A549 (cell line): ENCODE data around the gene ODAD3. TPM values are rescaled to one million over a fixed set of nuclear protein-coding genes. Genes with fewer than 3 reads are reported as not detected.

Experiments
- ATAC-seq, 2 experiments: fragments of 200-7000 bp in 1 of 2; fragments of >200 bp in 1 of 2; cut with Nextera tagmentation in 1 of 2; cut with Tn5 transposase in 1 of 2; 3 replicates each; pipeline versions ENCODE4 v1.8.0 to v1.9.1; 2018 to 2020; ENCODE audit warnings: mild to moderate bottlenecking in 1 of 2, moderate library complexity in 1 of 2
- CTCF ChIA-PET: fragments of 300-600 bp; sonication (Branson Sonifier 250); formaldehyde crosslinking; extraction: SDS; loops from one replicate; lab custom pipeline; 2021; ENCODE audit warnings: antibody characterized with exemption, inconsistent platforms; lab: Yijun Ruan, JAX
- POLR2A ChIA-PET: fragments of 350-600 bp; formaldehyde crosslinking; extraction: SDS; loops from one replicate; lab custom pipeline; 2021; ENCODE audit warnings: antibody characterized with exemption, inconsistent platforms; lab: Yijun Ruan, JAX
- DNase-seq, 2 experiments: peaks; one replicate each; pipeline versions ENCODE4 v3.0.0 to v3.0.0-alpha.2; 2011 to 2016; ENCODE audit warnings: low read depth in 1 of 2, low spot score in 1 of 2
- FAIRE-seq: peaks from 2 replicates; lab custom pipeline; 2011; peaks lifted over from hg19 to GRCh38; lab: Jason Lieb, UNC
- H3K27ac ChIP-seq, 2 experiments: fragments of >200 bp; sonication (Bioruptor Twin); formaldehyde crosslinking; 3 replicates each; pipeline ENCODE4 v1.5.1; 2016 to 2017
- H3K4me1 ChIP-seq: fragments of >200 bp; sonication (Bioruptor Twin); formaldehyde crosslinking; 3 replicates; pipeline ENCODE4 v1.6.1; 2016
- H3K4me2 ChIP-seq: fragments of >200 bp; sonication (Bioruptor Twin); formaldehyde crosslinking; 3 replicates; pipeline ENCODE4 v1.6.1; 2016
- H3K4me3 ChIP-seq: fragments of >200 bp; sonication (Bioruptor Twin); formaldehyde crosslinking; 3 replicates; pipeline ENCODE4 v1.5.1; 2016
- H3K9me3 ChIP-seq: fragments of >200 bp; sonication (Bioruptor Twin); formaldehyde crosslinking; 3 replicates; pipeline ENCODE4 v1.6.1; 2016
- ATOH8 ChIP-seq: fragments of 250-450 bp; sonication (Bioruptor Pico); IDR thresholded peaks from 2 replicates; pipeline ENCODE4 v1.5.0; 2020; ENCODE audit warnings: low read depth, mild to moderate bottlenecking, moderate library complexity
- BCL3 ChIP-seq: fragments of >200 bp; sonication (Bioruptor Twin); formaldehyde crosslinking; IDR thresholded peaks from 3 replicates; pipeline ENCODE4 v1.6.1; 2016
- CBX2 ChIP-seq: fragments of 200-600 bp; sonication (generic); IDR thresholded peaks from 2 replicates; pipeline ENCODE4 v1.6.1; 2016; ENCODE audit warnings: low read depth, mild to moderate bottlenecking, borderline replicate concordance
- FOXS1 ChIP-seq: fragments of 250-450 bp; sonication (Bioruptor Pico); IDR thresholded peaks from 2 replicates; pipeline ENCODE4 v1.5.0; 2020; ENCODE audit warnings: mild to moderate bottlenecking, moderate library complexity
- HEYL ChIP-seq: fragments of 250-450 bp; sonication (Bioruptor Pico); IDR thresholded peaks from 2 replicates; pipeline ENCODE4 v1.8.0; 2021; ENCODE audit warnings: mild to moderate bottlenecking, moderate library complexity
- JUN ChIP-seq, 2 experiments: fragments of >200 bp; sonication (Bioruptor Twin); formaldehyde crosslinking; IDR thresholded peaks; 2 replicates in 1 of 2; 3 replicates in 1 of 2; pipeline ENCODE4 v1.6.1; 2016 to 2017
- JUNB ChIP-seq: fragments of >200 bp; sonication (Bioruptor Twin); formaldehyde crosslinking; IDR thresholded peaks from 2 replicates; pipeline ENCODE4 v1.6.1; 2016
- KDM1A ChIP-seq: fragments of 200-600 bp; sonication (generic); IDR thresholded peaks from 2 replicates; pipeline ENCODE4 v1.6.1; 2016; ENCODE audit warnings: low read depth, mild to moderate bottlenecking
- MAFK ChIP-seq: fragments of 450-650 bp; IDR thresholded peaks from 2 replicates; pipeline ENCODE4 v1.6.1; 2014; ENCODE audit not compliant: partially characterized antibody
- PHF8 ChIP-seq: fragments of 200-600 bp; sonication (generic); IDR thresholded peaks from 2 replicates; pipeline ENCODE4 v1.6.1; 2016; ENCODE audit warnings: low read depth, mild to moderate bottlenecking, antibody characterized with exemption, moderate library complexity, borderline replicate concordance
- POLR2AphosphoS2 ChIP-seq: conservative IDR thresholded peaks from 2 replicates; pipeline ENCODE4 v1.6.1; 2012; ENCODE audit warnings: low read length, improper control_type of control experiment, inconsistent platforms
- RAD21 ChIP-seq, 2 experiments: fragments of >200 bp in 1 of 2; sonication (Bioruptor Twin) in 1 of 2; formaldehyde crosslinking in 1 of 2; IDR thresholded peaks in 1 of 2; conservative IDR thresholded peaks in 1 of 2; 2 replicates in 1 of 2; 3 replicates in 1 of 2; pipeline ENCODE4 v1.6.1; 2012 to 2018; ENCODE audit warnings: inconsistent platforms in 1 of 2
- RARB ChIP-seq: fragments of 250-450 bp; sonication (Bioruptor Pico); IDR thresholded peaks from 2 replicates; pipeline ENCODE4 v1.8.0; 2021; ENCODE audit warnings: mild to moderate bottlenecking, moderate library complexity
- REST ChIP-seq: fragments of 200-600 bp; sonication (generic); IDR thresholded peaks from 2 replicates; pipeline ENCODE4 v1.6.1; 2016; ENCODE audit warnings: antibody characterized with exemption, mild to moderate bottlenecking, moderate library complexity
- SMC3 ChIP-seq: fragments of >200 bp; sonication (Bioruptor Twin); formaldehyde crosslinking; IDR thresholded peaks from 3 replicates; pipeline ENCODE4 v1.6.1; 2018; ENCODE audit warnings: inconsistent platforms
- SREBF2 ChIP-seq: fragments of 450-650 bp; IDR thresholded peaks from 2 replicates; pipeline ENCODE4 v1.6.1; 2014; ENCODE audit warnings: mild to moderate bottlenecking, moderate library complexity
- TFCP2L1 ChIP-seq: fragments of 250-450 bp; sonication (Bioruptor Pico); IDR thresholded peaks from 2 replicates; pipeline ENCODE4 v1.5.0; 2021; ENCODE audit warnings: mild to moderate bottlenecking
- USF2 ChIP-seq: fragments of 450-650 bp; IDR thresholded peaks from 2 replicates; pipeline ENCODE4 v1.6.1; 2014; ENCODE audit warnings: antibody characterized with exemption
- WGBS: methylation state at CpG from one replicate; pipeline ENCODE4 v1.1.6; 2017; ENCODE audit errors: missing lambda C conversion rate; 5-methylcytosine and 5-hydroxymethylcytosine counted together
- polyA plus RNA-seq, 4 experiments: library from polyadenylated mRNA; depleted of rRNA in 3 of 4; stranded (reverse); fragments of >200 nt; fragmentation: RNase III in 1 of 4; extraction: RNeasy Plus Mini Kit Qiagen cat#74134 plus additional on column Dnase treatment in 1 of 4; gene quantifications; 2 replicates in 3 of 4; 3 replicates in 1 of 4; pipeline ENCODE4 v1.2.3, GENCODE V29; 2011 to 2017
- TF ChIP-seq, protein P1 (sequence below): fragments of >200 bp; sonication (Bioruptor Twin); formaldehyde crosslinking; IDR thresholded peaks from 2 replicates; pipeline ENCODE4 v1.6.1; 2016
- TF ChIP-seq, protein P2 (sequence below): IDR thresholded peaks from 2 replicates; pipeline ENCODE4 v1.6.1; 2012
- TF ChIP-seq, protein P3 (sequence below): fragments of >200 bp; sonication (Bioruptor Twin); formaldehyde crosslinking; IDR thresholded peaks from 3 replicates; pipeline ENCODE4 v1.5.1; 2016

The ODAD3 gene
- polyA plus RNA-seq, 2 of the 4 experiments (the other 2 are of a cell fraction), result 0.70 to 0.99 TPM

- 78% methylated on average over 20 of the region's 33 CpGs for WGBS
- ATAC-seq (no peak), DNase-seq (no peak), FAIRE-seq (no peak)
- H3K4me3 ChIP-seq, result no peak overlapping the region
- no peaks in the 10 kb centered on the region for H3K9me3 ChIP-seq
- ChIA-PET POLR2A (interaction anchor here (0.7 kb wide), 1 partner anchor 210 kb away, joined by 8 read pairs; no protein-coding TSS in a partner anchor), CTCF (interaction anchor here (0.9 to 1.2 kb wide), 2 partner anchors 28 to 72 kb away, joined by 4 read pairs; partner anchors contain the start of gene ELAVL3)
- no peak for TF ChIP-seq FOXS1 (CRISPR knock-in tag)
- no peak for TF ChIP-seq BCL3
- no peak for TF ChIP-seq JUN (IDR thresholded peaks at IDR 0.05)
- no peak for TF ChIP-seq USF2
- TF ChIP-seq RAD21 (conservative IDR thresholded peaks at IDR 0.05 in 1 of 2, IDR thresholded peaks at IDR 0.05 in 1 of 2), result no peak
- TF ChIP-seq, protein P1, sequence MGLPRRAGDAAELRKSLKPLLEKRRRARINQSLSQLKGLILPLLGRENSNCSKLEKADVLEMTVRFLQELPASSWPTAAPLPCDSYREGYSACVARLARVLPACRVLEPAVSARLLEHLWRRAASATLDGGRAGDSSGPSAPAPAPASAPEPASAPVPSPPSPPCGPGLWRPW, result no peak
- TF ChIP-seq CBX2, result no peak
- TF ChIP-seq, protein P2, sequence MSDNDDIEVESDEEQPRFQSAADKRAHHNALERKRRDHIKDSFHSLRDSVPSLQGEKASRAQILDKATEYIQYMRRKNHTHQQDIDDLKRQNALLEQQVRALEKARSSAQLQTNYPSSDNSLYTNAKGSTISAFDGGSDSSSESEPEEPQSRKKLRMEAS, result no peak
- no peak for TF ChIP-seq MAFK
- no peak overlapping the region for H3K4me2 ChIP-seq
- H3K27ac ChIP-seq, result 0 out of 6 replicates have a peak overlapping the region, but pooled peaks of 1 of the 2 experiments have one; percentile 16
- no peaks in the 10 kb centered on the region for H3K4me1 ChIP-seq
These were observed 17.8 kb upstream of the ODAD3 start for GRCh38 chr19:11452620-11453310.

DNA sequence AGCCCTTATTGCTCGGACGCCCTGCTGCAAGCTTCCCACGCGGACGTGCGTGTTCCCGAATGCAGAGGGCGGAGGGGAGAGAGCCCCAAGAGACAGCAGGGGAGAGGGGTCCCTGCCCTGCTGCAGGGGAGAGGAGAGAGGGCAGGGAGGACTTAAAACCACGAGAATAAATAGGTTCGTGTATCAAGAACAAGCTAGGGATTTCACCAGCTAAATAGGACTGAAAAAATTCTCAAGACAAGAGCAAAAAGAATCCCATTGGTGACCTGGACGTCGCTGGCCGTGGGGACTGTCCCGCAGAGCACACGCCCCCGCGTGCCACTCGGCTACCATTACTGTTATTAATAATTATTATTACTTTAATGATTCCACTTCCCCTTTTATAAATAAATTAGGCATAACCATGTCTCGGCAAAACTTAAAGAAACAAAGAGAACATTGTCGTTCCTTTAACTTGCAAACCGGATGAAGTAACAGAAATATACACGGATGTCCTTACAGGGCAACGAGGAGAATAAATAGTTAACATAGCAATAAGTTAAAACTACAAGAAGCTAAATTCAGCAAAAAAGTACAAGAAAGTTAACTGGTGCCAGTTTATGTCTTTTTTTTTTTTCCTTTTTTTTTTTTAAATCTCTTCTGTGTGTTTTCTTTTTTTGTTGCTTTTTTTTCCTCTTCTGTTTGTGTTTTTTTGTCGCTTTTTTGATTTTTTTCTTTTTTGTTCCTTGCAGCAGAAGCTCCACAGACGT is 17.1 kb upstream of the ODAD3 start:
- POLR2A ChIA-PET, result interaction anchor here (0.7 kb wide), 1 partner anchor 209 kb away, joined by 8 read pairs; no protein-coding TSS in a partner anchor

GRCh38 chr19:11451327-11451870 is 16.5 kb upstream of the ODAD3 start:
- no peak for FAIRE-seq
- Histone ChIP-seq H3K27ac (no peak overlapping the region), H3K4me3 (no peak overlapping the region), H3K4me1 (no peaks in the 10 kb centered on the region), H3K4me2 (no peak overlapping the region), H3K9me3 (no peaks in the 10 kb centered on the region)
- ATAC-seq, result no peak
- CTCF ChIA-PET, result interaction anchor here (2.3 kb wide), 1 partner anchor 31 kb away, joined by 10 read pairs; no protein-coding TSS in a partner anchor
- no peak for DNase-seq
- TF ChIP-seq REST (no peak), POLR2AphosphoS2 (no peak), JUNB (no peak), SMC3 (no peak), KDM1A (no peak), ATOH8 (no peak)
- TF ChIP-seq, protein P3, sequence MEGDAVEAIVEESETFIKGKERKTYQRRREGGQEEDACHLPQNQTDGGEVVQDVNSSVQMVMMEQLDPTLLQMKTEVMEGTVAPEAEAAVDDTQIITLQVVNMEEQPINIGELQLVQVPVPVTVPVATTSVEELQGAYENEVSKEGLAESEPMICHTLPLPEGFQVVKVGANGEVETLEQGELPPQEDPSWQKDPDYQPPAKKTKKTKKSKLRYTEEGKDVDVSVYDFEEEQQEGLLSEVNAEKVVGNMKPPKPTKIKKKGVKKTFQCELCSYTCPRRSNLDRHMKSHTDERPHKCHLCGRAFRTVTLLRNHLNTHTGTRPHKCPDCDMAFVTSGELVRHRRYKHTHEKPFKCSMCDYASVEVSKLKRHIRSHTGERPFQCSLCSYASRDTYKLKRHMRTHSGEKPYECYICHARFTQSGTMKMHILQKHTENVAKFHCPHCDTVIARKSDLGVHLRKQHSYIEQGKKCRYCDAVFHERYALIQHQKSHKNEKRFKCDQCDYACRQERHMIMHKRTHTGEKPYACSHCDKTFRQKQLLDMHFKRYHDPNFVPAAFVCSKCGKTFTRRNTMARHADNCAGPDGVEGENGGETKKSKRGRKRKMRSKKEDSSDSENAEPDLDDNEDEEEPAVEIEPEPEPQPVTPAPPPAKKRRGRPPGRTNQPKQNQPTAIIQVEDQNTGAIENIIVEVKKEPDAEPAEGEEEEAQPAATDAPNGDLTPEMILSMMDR, result no peak
- POLR2A ChIA-PET, result no interaction called here
- WGBS, result 86% methylated on average over 8 of the region's 13 CpGs

More for the DNA sequence above, 17.1 kb upstream of the ODAD3 start:
- H3K27ac ChIP-seq, result no peak overlapping the region
- CTCF ChIA-PET, result interaction anchor here (0.7 to 2.3 kb wide), 4 partner anchors 29 to 197 kb away, joined by 3 to 10 read pairs (median 4); partner anchors contain the start of gene ELAVL3
- no peak for DNase-seq
- no peak for ATAC-seq
- no peaks in the 10 kb centered on the region for H3K4me1 ChIP-seq
- no peaks in the 10 kb centered on the region for H3K9me3 ChIP-seq
- no peak overlapping the region for H3K4me2 ChIP-seq
- no peak for TF ChIP-seq PHF8
- TF ChIP-seq SREBF2, result no peak
- TF ChIP-seq TFCP2L1, result no peak
- TF ChIP-seq RARB (CRISPR knock-in tag), result no peak
- no peak for TF ChIP-seq HEYL (CRISPR knock-in tag)
- WGBS, result 75% methylated on average over 18 of the region's 25 CpGs
- FAIRE-seq, result no peak
- no peak overlapping the region for H3K4me3 ChIP-seq
